Measurements from ENCODE around the gene PGR. TPM values are rescaled to one million over a fixed set of nuclear protein-coding genes. Genes with fewer than 3 reads are reported as not detected.

Gene PGR
- total RNA-seq, 6 experiments from 2014 or later = 0.11 to 0.74 (median 0.28) TPM

DNA sequence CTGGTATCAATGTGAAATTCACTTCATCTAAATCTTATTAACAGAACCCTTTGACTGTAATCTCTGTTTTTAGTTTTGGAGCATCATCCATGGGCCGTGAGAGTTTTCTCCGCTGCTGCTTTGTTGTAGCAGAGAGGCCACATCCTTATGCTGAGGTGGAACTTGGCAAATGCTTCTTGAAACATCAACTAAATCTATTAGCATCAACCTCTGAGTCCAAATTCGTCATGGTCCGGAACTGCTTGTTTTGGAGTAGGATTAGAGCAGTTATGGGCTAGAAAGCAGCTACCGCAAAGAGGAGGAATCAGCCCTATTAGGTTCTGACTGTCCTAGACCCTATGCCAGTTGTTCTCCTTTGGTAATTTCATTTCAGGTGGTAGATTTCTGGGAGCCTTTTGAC is 117.7 kb downstream of the PGR start:
- Histone ChIP-seq H3K36me3 (no peaks in the 10 kb centered on the region), H3K4me1 (no peaks in the 10 kb centered on the region), H3K4me3 (no peak overlapping the region), H3K9me3 (no peaks in the 10 kb centered on the region), H3K27me3 (no peaks in the 10 kb centered on the region), H3K27ac (no peak overlapping the region)
- intact Hi-C loops (cut with DNase I) = no loop called here
- no peak for ATAC-seq
- 67% methylated on average over 5 of the region's 5 CpGs for WGBS (ENCODE audit: insufficient coverage, low coverage, low lambda C conversion rate, missing lambda C conversion rate)
- DNase-seq = no peak
- TF ChIP-seq, protein P1, sequence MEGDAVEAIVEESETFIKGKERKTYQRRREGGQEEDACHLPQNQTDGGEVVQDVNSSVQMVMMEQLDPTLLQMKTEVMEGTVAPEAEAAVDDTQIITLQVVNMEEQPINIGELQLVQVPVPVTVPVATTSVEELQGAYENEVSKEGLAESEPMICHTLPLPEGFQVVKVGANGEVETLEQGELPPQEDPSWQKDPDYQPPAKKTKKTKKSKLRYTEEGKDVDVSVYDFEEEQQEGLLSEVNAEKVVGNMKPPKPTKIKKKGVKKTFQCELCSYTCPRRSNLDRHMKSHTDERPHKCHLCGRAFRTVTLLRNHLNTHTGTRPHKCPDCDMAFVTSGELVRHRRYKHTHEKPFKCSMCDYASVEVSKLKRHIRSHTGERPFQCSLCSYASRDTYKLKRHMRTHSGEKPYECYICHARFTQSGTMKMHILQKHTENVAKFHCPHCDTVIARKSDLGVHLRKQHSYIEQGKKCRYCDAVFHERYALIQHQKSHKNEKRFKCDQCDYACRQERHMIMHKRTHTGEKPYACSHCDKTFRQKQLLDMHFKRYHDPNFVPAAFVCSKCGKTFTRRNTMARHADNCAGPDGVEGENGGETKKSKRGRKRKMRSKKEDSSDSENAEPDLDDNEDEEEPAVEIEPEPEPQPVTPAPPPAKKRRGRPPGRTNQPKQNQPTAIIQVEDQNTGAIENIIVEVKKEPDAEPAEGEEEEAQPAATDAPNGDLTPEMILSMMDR (IDR thresholded peaks at IDR 0.05) = no peak
- no peak for TF ChIP-seq POLR2A (IDR thresholded peaks at IDR 0.05)

- WGBS (ENCODE audit: insufficient coverage, low coverage, low lambda C conversion rate, missing lambda C conversion rate) = 34% methylated on average over 5 of the region's 5 CpGs
- Histone ChIP-seq H3K4me1 (no peaks in the 10 kb centered on the region), H3K9me3 (no peaks in the 10 kb centered on the region), H3K36me3 (no peaks in the 10 kb centered on the region), H3K4me3 (no peak overlapping the region), H3K27me3 (no peaks in the 10 kb centered on the region), H3K27ac (no peak overlapping the region)
- ATAC-seq (no peak), DNase-seq (no peak)
- no peak for TF ChIP-seq POLR2A (IDR thresholded peaks at IDR 0.05)
- TF ChIP-seq, protein P1 (IDR thresholded peaks at IDR 0.05) = no peak
- intact Hi-C loops (cut with DNase I) = no loop called here
Observed at GRCh38 chr11:101010899-101011298, 118.7 kb downstream of the PGR start.

DNA sequence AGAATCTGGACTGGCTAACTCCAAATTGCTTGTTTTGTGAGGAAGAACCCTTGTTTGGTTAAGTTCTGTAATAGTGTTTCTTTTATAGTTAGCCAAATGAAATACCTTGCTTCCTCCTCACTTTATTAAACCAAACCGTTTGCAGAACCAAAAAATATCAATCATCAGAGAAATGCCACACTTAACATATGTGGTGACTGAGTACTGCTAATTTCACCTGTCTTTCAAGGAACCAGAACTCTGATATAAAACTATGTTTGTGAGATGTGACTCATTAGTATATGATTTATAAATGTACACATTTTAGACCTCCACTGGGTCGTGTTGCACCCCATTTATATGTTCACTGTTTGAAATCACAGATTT is 119.9 kb downstream of the PGR start:
- Histone ChIP-seq H3K27ac (no peak overlapping the region), H3K4me1 (no peaks in the 10 kb centered on the region), H3K36me3 (no peaks in the 10 kb centered on the region), H3K4me3 (no peak overlapping the region), H3K9me3 (no peaks in the 10 kb centered on the region), H3K27me3 (no peaks in the 10 kb centered on the region)
- DNase-seq = no peak
- WGBS (ENCODE audit: insufficient coverage, low coverage, low lambda C conversion rate, missing lambda C conversion rate) = 4% methylated on average over 2 of the region's 2 CpGs
- ATAC-seq = no peak
- intact Hi-C loops (cut with DNase I) = no loop called here
- TF ChIP-seq POLR2A (IDR thresholded peaks at IDR 0.05) = no peak
- TF ChIP-seq, protein P1 (IDR thresholded peaks at IDR 0.05) = no peak

GRCh38 chr11:101008961-101009689 is 120.5 kb downstream of the PGR start:
- no peak overlapping the region for H3K4me3 ChIP-seq
- H3K36me3 ChIP-seq = no peaks in the 10 kb centered on the region
- H3K4me1 ChIP-seq = no peaks in the 10 kb centered on the region
- DNase-seq (no peak), ATAC-seq (peak in 1 of 4 donors; percentile 47)
- H3K27ac ChIP-seq = no peak overlapping the region
- intact Hi-C loops (cut with DNase I) = no loop called here
- TF ChIP-seq, protein P1 (IDR thresholded peaks at IDR 0.05) = no peak
- H3K27me3 ChIP-seq = no peaks in the 10 kb centered on the region
- no peaks in the 10 kb centered on the region for H3K9me3 ChIP-seq
- 41% methylated on average over 1 of the region's 1 CpG for WGBS (ENCODE audit: insufficient coverage, low coverage, low lambda C conversion rate, missing lambda C conversion rate)
